ENCODE results near the gene SPHK1. TPM values are rescaled to one million over a fixed set of nuclear protein-coding genes. Genes with fewer than 3 reads are reported as not detected.

Gene SPHK1
- total and polyA plus RNA-seq, 4 donors = 8.6 to 24.5 (median 18.0) TPM

GRCh38 chr17:76398523-76399174 lies 14.2 kb downstream of the SPHK1 start:
- Histone ChIP-seq H3K27me3 (ENCODE audit: control insufficient read depth in 1 of 2, insufficient read depth in 2 of 2, low read length in 1 of 2) (no peaks in the 10 kb centered on the region), H3K9me3 (ENCODE audit: control insufficient read depth, low read length) (no peaks in the 10 kb centered on the region), H3K4me1 (ENCODE audit: control insufficient read depth in 1 of 2, insufficient read depth in 2 of 2, low read length in 2 of 2) (no peaks in the 10 kb centered on the region), H3K27ac (ENCODE audit: low read depth in 1 of 2, low read length in 2 of 2) (no peak overlapping the region), H3K36me3 (ENCODE audit: control insufficient read depth in 1 of 2, insufficient read depth in 2 of 2, low read length in 1 of 2) (peaks cover 0 to 13% of the 10 kb centered on the region in 2 donors), H3K4me3 (ENCODE audit: low read length in 2 of 2) (no peak overlapping the region)
- DNase-seq = no peak
- peak; percentile 33 for ATAC-seq (ENCODE audit: low FRiP score)
- intact Hi-C loops (cut with DNase I) = loop anchor here (2.0 kb wide), 2 partner anchors 94 to 96 kb away; no protein-coding TSS in a partner anchor
- WGBS, 2 donors = 79 to 80% methylated on average over 20 of the region's 20 CpGs

GRCh38 chr17:76399175-76400172 lies 15.1 kb downstream of the SPHK1 start:
- WGBS, 2 donors = 91 to 92% methylated on average over 28 to 33 of the region's 33 CpGs
- Histone ChIP-seq H3K27me3 (ENCODE audit: control insufficient read depth in 1 of 2, insufficient read depth in 2 of 2, low read length in 1 of 2) (no peaks in the 10 kb centered on the region), H3K9me3 (ENCODE audit: control insufficient read depth, low read length) (no peaks in the 10 kb centered on the region), H3K27ac (ENCODE audit: low read depth in 1 of 2, low read length in 2 of 2) (no peak overlapping the region), H3K4me1 (ENCODE audit: control insufficient read depth in 1 of 2, insufficient read depth in 2 of 2, low read length in 2 of 2) (no peaks in the 10 kb centered on the region), H3K36me3 (ENCODE audit: control insufficient read depth in 1 of 2, insufficient read depth in 2 of 2, low read length in 1 of 2) (peaks cover 0 to 13% of the 10 kb centered on the region in 2 donors), H3K4me3 (ENCODE audit: low read length in 2 of 2) (no peak overlapping the region)
- intact Hi-C loops (cut with DNase I) = loop anchor here (2.0 kb wide), 2 partner anchors 95 to 97 kb away; no protein-coding TSS in a partner anchor
- peak in 1 of 2 donors; percentile 66 for DNase-seq
- no peak for ATAC-seq (ENCODE audit: low FRiP score)

- Histone ChIP-seq H3K27ac (ENCODE audit: low read depth in 1 of 2, low read length in 2 of 2) (no peak overlapping the region), H3K27me3 (ENCODE audit: control insufficient read depth in 1 of 2, insufficient read depth in 2 of 2, low read length in 1 of 2) (no peaks in the 10 kb centered on the region), H3K4me1 (ENCODE audit: control insufficient read depth in 1 of 2, insufficient read depth in 2 of 2, low read length in 2 of 2) (no peaks in the 10 kb centered on the region), H3K36me3 (ENCODE audit: control insufficient read depth in 1 of 2, insufficient read depth in 2 of 2, low read length in 1 of 2) (peaks cover 0 to 12% of the 10 kb centered on the region in 2 donors), H3K4me3 (ENCODE audit: low read length in 2 of 2) (no peak overlapping the region), H3K9me3 (ENCODE audit: control insufficient read depth, low read length) (no peaks in the 10 kb centered on the region)
- 81 to 87% methylated on average over 5 of the region's 5 CpGs for WGBS, 2 donors
- ATAC-seq (ENCODE audit: low FRiP score) (no peak), DNase-seq (no peak)
- intact Hi-C loops (cut with DNase I) = no loop called here
These were observed 18.3 kb downstream of the SPHK1 start for GRCh38 chr17:76402711-76403110.

- 88% methylated on average over 6 of the region's 6 CpGs for WGBS, 2 donors
These were observed 19.8 kb downstream of the SPHK1 start for GRCh38 chr17:76404256-76404655.

GRCh38 chr17:76404976-76405563 lies 20.7 kb downstream of the SPHK1 start:
- peak in 1 of 2 donors; percentile 74 for DNase-seq
- Histone ChIP-seq H3K27me3 (ENCODE audit: control insufficient read depth in 1 of 2, insufficient read depth in 2 of 2, low read length in 1 of 2) (no peaks in the 10 kb centered on the region), H3K36me3 (ENCODE audit: control insufficient read depth in 1 of 2, insufficient read depth in 2 of 2, low read length in 1 of 2) (peaks cover 0 to 10% of the 10 kb centered on the region in 2 donors), H3K9me3 (ENCODE audit: control insufficient read depth, low read length) (no peaks in the 10 kb centered on the region), H3K27ac (ENCODE audit: low read depth in 1 of 2, low read length in 2 of 2) (no peak overlapping the region), H3K4me1 (ENCODE audit: control insufficient read depth in 1 of 2, insufficient read depth in 2 of 2, low read length in 2 of 2) (no peaks in the 10 kb centered on the region), H3K4me3 (ENCODE audit: low read length in 2 of 2) (no peak overlapping the region)
- intact Hi-C loops (cut with DNase I) = loop anchor here in 1 of 2 donors (5.0 kb wide), 1 partner anchor 102 kb away; no protein-coding TSS in a partner anchor
- ATAC-seq (ENCODE audit: low FRiP score) = no peak
- 86 to 89% methylated on average over 25 of the region's 25 CpGs for WGBS, 2 donors

More at GRCh38 chr17:76404256-76404655, 19.8 kb downstream of the SPHK1 start:
- peak in 1 of 2 donors; percentile 49 for DNase-seq
- Histone ChIP-seq H3K4me1 (ENCODE audit: control insufficient read depth in 1 of 2, insufficient read depth in 2 of 2, low read length in 2 of 2) (no peaks in the 10 kb centered on the region), H3K36me3 (ENCODE audit: control insufficient read depth in 1 of 2, insufficient read depth in 2 of 2, low read length in 1 of 2) (peaks cover 0 to 10% of the 10 kb centered on the region in 2 donors), H3K9me3 (ENCODE audit: control insufficient read depth, low read length) (no peaks in the 10 kb centered on the region), H3K27me3 (ENCODE audit: control insufficient read depth in 1 of 2, insufficient read depth in 2 of 2, low read length in 1 of 2) (no peaks in the 10 kb centered on the region), H3K4me3 (ENCODE audit: low read length in 2 of 2) (no peak overlapping the region), H3K27ac (ENCODE audit: low read depth in 1 of 2, low read length in 2 of 2) (no peak overlapping the region)
- ATAC-seq (ENCODE audit: low FRiP score) = no peak
- intact Hi-C loops (cut with DNase I) = no loop called here

GRCh38 chr17:76405607-76405966 lies 21.2 kb downstream of the SPHK1 start:
- H3K27ac ChIP-seq (ENCODE audit: low read depth in 1 of 2, low read length in 2 of 2) = no peak overlapping the region
- 94% methylated on average over 9 of the region's 9 CpGs for WGBS, 2 donors
- intact Hi-C loops (cut with DNase I) = loop anchor here in 1 of 2 donors (5.0 kb wide), 1 partner anchor 102 kb away; no protein-coding TSS in a partner anchor

GRCh38 chr17:76405967-76406647 lies 21.7 kb downstream of the SPHK1 start:
- intact Hi-C loops (cut with DNase I) = loop anchor here in 1 of 2 donors (5.0 kb wide), 1 partner anchor 101 kb away; no protein-coding TSS in a partner anchor
- H3K4me3 ChIP-seq (ENCODE audit: low read length in 2 of 2) = no peak overlapping the region
- no peaks in the 10 kb centered on the region for H3K4me1 ChIP-seq (ENCODE audit: control insufficient read depth in 1 of 2, insufficient read depth in 2 of 2, low read length in 2 of 2)
- no peak overlapping the region for H3K27ac ChIP-seq (ENCODE audit: low read depth in 1 of 2, low read length in 2 of 2)
- H3K27me3 ChIP-seq (ENCODE audit: control insufficient read depth in 1 of 2, insufficient read depth in 2 of 2, low read length in 1 of 2) = no peaks in the 10 kb centered on the region
- WGBS, 2 donors = 57 to 60% methylated on average over 16 of the region's 16 CpGs
- H3K9me3 ChIP-seq (ENCODE audit: control insufficient read depth, low read length) = no peaks in the 10 kb centered on the region
- peaks cover 0 to 4% of the 10 kb centered on the region in 2 donors for H3K36me3 ChIP-seq (ENCODE audit: control insufficient read depth in 1 of 2, insufficient read depth in 2 of 2, low read length in 1 of 2)
- DNase-seq (peak; percentile 73), ATAC-seq (ENCODE audit: low FRiP score) (no peak)

More at GRCh38 chr17:76405607-76405966, 21.2 kb downstream of the SPHK1 start:
- H3K27me3 ChIP-seq (ENCODE audit: control insufficient read depth in 1 of 2, insufficient read depth in 2 of 2, low read length in 1 of 2) = no peaks in the 10 kb centered on the region
- H3K9me3 ChIP-seq (ENCODE audit: control insufficient read depth, low read length) = no peaks in the 10 kb centered on the region
- peak in 1 of 2 donors; percentile 54 for DNase-seq
- ATAC-seq (ENCODE audit: low FRiP score) = no peak
- H3K36me3 ChIP-seq (ENCODE audit: control insufficient read depth in 1 of 2, insufficient read depth in 2 of 2, low read length in 1 of 2) = peaks cover 0 to 9% of the 10 kb centered on the region in 2 donors
- H3K4me3 ChIP-seq (ENCODE audit: low read length in 2 of 2) = no peak overlapping the region
- no peaks in the 10 kb centered on the region for H3K4me1 ChIP-seq (ENCODE audit: control insufficient read depth in 1 of 2, insufficient read depth in 2 of 2, low read length in 2 of 2)

GRCh38 chr17:76407509-76407908 lies 23.1 kb downstream of the SPHK1 start:
- no peak overlapping the region for H3K27ac ChIP-seq (ENCODE audit: low read depth in 1 of 2, low read length in 2 of 2)
- H3K27me3 ChIP-seq (ENCODE audit: control insufficient read depth in 1 of 2, insufficient read depth in 2 of 2, low read length in 1 of 2) = no peaks in the 10 kb centered on the region
- H3K36me3 ChIP-seq (ENCODE audit: control insufficient read depth in 1 of 2, insufficient read depth in 2 of 2, low read length in 1 of 2) = peaks cover 0 to 2% of the 10 kb centered on the region in 2 donors
- no peaks in the 10 kb centered on the region for H3K4me1 ChIP-seq (ENCODE audit: control insufficient read depth in 1 of 2, insufficient read depth in 2 of 2, low read length in 2 of 2)
- no peaks in the 10 kb centered on the region for H3K9me3 ChIP-seq (ENCODE audit: control insufficient read depth, low read length)
- no peak overlapping the region for H3K4me3 ChIP-seq (ENCODE audit: low read length in 2 of 2)
- intact Hi-C loops (cut with DNase I) = loop anchor here in 1 of 2 donors (5.0 kb wide), 1 partner anchor 100 kb away; no protein-coding TSS in a partner anchor
- ATAC-seq (ENCODE audit: low FRiP score) (no peak), DNase-seq (peak in 1 of 2 donors; percentile 37)
- 56 to 60% methylated on average over 4 of the region's 4 CpGs for WGBS, 2 donors
